GM12878 (cell line): ENCODE measurements around the gene ATP6V0A4. TPM values are rescaled to one million over a fixed set of nuclear protein-coding genes. Genes with fewer than 3 reads are reported as not detected.

Experiments used
- ATAC-seq: fragments of 200-7000 bp; cut with Tn5 transposase; 3 replicates; pipeline ENCODE4 v1.9.1; 2020; ENCODE audit warnings: mild to moderate bottlenecking, moderate library complexity
- BruUV-seq: library from RNA; stranded (reverse); fragments of 400-500 nt; replicated peaks from 2 replicates; lab custom pipeline; 2021; lab: Mats Ljungman, UMichigan
- CTCF ChIA-PET: fragments of 300-600 bp; sonication (Branson Sonifier 250); formaldehyde crosslinking; extraction: SDS; loops from one replicate; lab custom pipeline; 2021; ENCODE audit warnings: inconsistent platforms; lab: Yijun Ruan, JAX
- POLR2A ChIA-PET: fragments of 350-600 bp; formaldehyde crosslinking; extraction: SDS; loops from one replicate; lab custom pipeline; 2021; ENCODE audit warnings: inconsistent platforms; lab: Charles Lee
- RAD21 ChIA-PET: fragments of 300-600 bp; sonication (Branson Sonifier 250); formaldehyde crosslinking; loops from one replicate; lab custom pipeline; 2023; ENCODE audit warnings: antibody characterized with exemption; ENCODE audit not compliant: unreplicated experiment; lab: Charles Lee
- SMC1A ChIA-PET: fragments of 300-600 bp; sonication (Branson Sonifier 250); formaldehyde crosslinking; loops from one replicate; lab custom pipeline; 2023; ENCODE audit not compliant: unreplicated experiment, uncharacterized antibody; lab: Charles Lee
- DNase-seq: peaks from one replicate; pipeline ENCODE4 v3.0.0-alpha.2; 2011; ENCODE audit warnings: low read depth, low spot score
- FAIRE-seq: peaks from 3 replicates; lab custom pipeline; 2011; peaks lifted over from hg19 to GRCh38; lab: Jason Lieb, UNC
- H2AFZ ChIP-seq: 2 replicates; pipeline ENCODE4 v1.6.0; 2011; ENCODE audit warnings: low read depth, low read length, control low read depth; ENCODE audit not compliant: control insufficient read depth
- H3K27ac ChIP-seq: 2 replicates; pipeline ENCODE4 v1.5.1; 2011; ENCODE audit warnings: control low read depth; ENCODE audit not compliant: control insufficient read depth, insufficient read depth
- H3K27me3 ChIP-seq, 2 experiments: replicated peaks in 1 of 2; 2 replicates each; pipeline versions ENCODE4 v1.6.0 to v1.6.1; 2011; ENCODE audit warnings: low read length in 1 of 2; ENCODE audit not compliant: control insufficient read depth in 2 of 2, insufficient read depth in 2 of 2
- H3K36me3 ChIP-seq, 2 experiments: 2 replicates each; pipeline ENCODE4 v1.5.1; 2011; ENCODE audit warnings: low read length in 1 of 2; ENCODE audit not compliant: control insufficient read depth in 2 of 2, insufficient read depth in 2 of 2
- H3K4me1 ChIP-seq: 2 replicates; pipeline ENCODE4 v1.6.1; 2011; ENCODE audit warnings: mild to moderate bottlenecking, low read length, moderate library complexity, mixed read lengths; ENCODE audit not compliant: control insufficient read depth, insufficient read depth
- H3K4me2 ChIP-seq: 2 replicates; pipeline ENCODE4 v1.6.0; 2011; ENCODE audit warnings: control low read depth; ENCODE audit not compliant: control insufficient read depth, insufficient read depth
- H3K4me3 ChIP-seq: fragments of 200-600 bp; sonication (generic); 2 replicates; pipeline ENCODE4 v1.5.1; 2016
- H3K79me2 ChIP-seq: 2 replicates; pipeline ENCODE4 v1.6.0; 2011; ENCODE audit warnings: low read length; ENCODE audit not compliant: control insufficient read depth, insufficient read depth
- H3K9ac ChIP-seq: 2 replicates; pipeline ENCODE4 v1.8.0; 2011; ENCODE audit warnings: low read length, control low read depth, mixed read lengths; ENCODE audit not compliant: control insufficient read depth, insufficient read depth
- H3K9me3 ChIP-seq: replicated peaks from 3 replicates; pipeline ENCODE4 v1.5.1; 2011; ENCODE audit warnings: mild to moderate bottlenecking, low read length; ENCODE audit not compliant: control insufficient read depth, insufficient read depth
- H4K20me1 ChIP-seq: 2 replicates; pipeline ENCODE4 v1.6.0; 2011; ENCODE audit not compliant: control insufficient read depth, insufficient read depth
- BACH1 ChIP-seq: fragments of 450-650 bp; IDR thresholded peaks from 2 replicates; pipeline ENCODE4 v1.6.1; 2017; ENCODE audit warnings: mild to moderate bottlenecking, borderline replicate concordance
- BHLHE40 ChIP-seq, 2 experiments: fragments of 450-650 bp in 1 of 2; IDR thresholded peaks; 2 replicates each; pipeline ENCODE4 v1.6.1; 2011 to 2017; ENCODE audit warnings: low read depth in 2 of 2, borderline replicate concordance in 1 of 2, improper control_type of control experiment in 1 of 2, low read length in 1 of 2, mild to moderate bottlenecking in 1 of 2
- BMI1 ChIP-seq: fragments of 450-650 bp; IDR thresholded peaks from 2 replicates; pipeline ENCODE4 v1.6.1; 2016; ENCODE audit warnings: mild to moderate bottlenecking, moderate library complexity, borderline replicate concordance
- BRCA1 ChIP-seq: IDR thresholded peaks from 2 replicates; pipeline ENCODE4 v1.6.1; 2011; ENCODE audit warnings: low read depth, low read length, improper control_type of control experiment
- FOXM1 ChIP-seq: IDR thresholded peaks from 2 replicates; pipeline ENCODE4 v1.6.1; 2012; ENCODE audit warnings: low read depth, mild to moderate bottlenecking, inconsistent platforms, low read length, moderate library complexity
- MTA3 ChIP-seq: IDR thresholded peaks from 2 replicates; pipeline ENCODE4 v1.6.1; 2012; ENCODE audit warnings: low read length, inconsistent platforms, borderline replicate concordance
- RAD51 ChIP-seq: fragments of 450-650 bp; IDR thresholded peaks from 2 replicates; pipeline ENCODE4 v1.6.1; 2016; ENCODE audit warnings: moderate library complexity, mild to moderate bottlenecking, inconsistent platforms
- YY1 ChIP-seq: IDR thresholded peaks from 2 replicates; pipeline ENCODE4 v1.6.1; 2011; ENCODE audit warnings: low read depth, mild to moderate bottlenecking, low read length
- WGBS: methylation state at CpG from one replicate; pipeline ENCODE4 v1.1.6; 2016; ENCODE audit warnings: low lambda C conversion rate; ENCODE audit not compliant: insufficient replicate concordance, insufficient coverage; ENCODE audit errors: missing lambda C conversion rate; 5-methylcytosine and 5-hydroxymethylcytosine counted together
- in situ Hi-C: fragments of 300-500 bp; cut with MboI; formaldehyde crosslinking; loops from 9 replicates; pipeline ENCODE4 v1.14.3; 2018; ENCODE audit warnings: mixed read lengths
- intact Hi-C: fragments of 100-400 bp; cut with micrococcal nuclease; formaldehyde crosslinking; loops from one replicate; pipeline ENCODE4 v1.14.2; 2022; ENCODE audit not compliant: unreplicated experiment
- polyA plus RNA-seq, 11 experiments: library from polyadenylated mRNA; depleted of rRNA in 4 of 11; unstranded in 6 of 11; stranded (reverse) in 5 of 11; fragments of >200 nt; fragmentation: Nextera tagmentation in 4 of 11; fragmentation: Illumina TruSeq in 1 of 11; extraction: Ambion mirVana in 4 of 11; extraction: Trizol in 1 of 11; gene quantifications; 1 replicate in 1 of 11; 2 replicates in 10 of 11; pipeline versions ENCODE4 v1.2.1 to v1.2.3, GENCODE V29; 2011 to 2016; ENCODE audit warnings: inconsistent platforms in 2 of 11, missing spikeins in 2 of 11, low read depth in 1 of 11
- total RNA-seq, 4 experiments: library from RNA; depleted of rRNA in 3 of 4; stranded (reverse); fragments of >200 nt in 3 of 4; fragmentation: Illumina TruSeq in 1 of 4; extraction: Trizol in 1 of 4; gene quantifications; 2 replicates each; pipeline versions ENCODE4 v1.2.1 to v1.2.3, GENCODE V29; 2013 to 2021
- TF ChIP-seq, protein P1 (sequence below): fragments of 450-650 bp; IDR thresholded peaks from 2 replicates; pipeline ENCODE4 v1.6.1; 2016; ENCODE audit warnings: mild to moderate bottlenecking
- TF ChIP-seq, protein P2 (sequence below): fragments of 450-650 bp; IDR thresholded peaks from 2 replicates; pipeline ENCODE4 v1.6.1; 2017; ENCODE audit warnings: mild to moderate bottlenecking
- TF ChIP-seq, protein P3 (sequence below): IDR thresholded peaks from 2 replicates; pipeline ENCODE4 v1.6.1; 2012; ENCODE audit warnings: improper control_type of control experiment, low read depth, low read length; ENCODE audit not compliant: insufficient replicate concordance

Gene ATP6V0A4
- total and polyA plus RNA-seq, 10 of the 15 experiments (the other 5 are each of a cell fraction or from before 2014, with no cell fraction given) = not detected

DNA sequence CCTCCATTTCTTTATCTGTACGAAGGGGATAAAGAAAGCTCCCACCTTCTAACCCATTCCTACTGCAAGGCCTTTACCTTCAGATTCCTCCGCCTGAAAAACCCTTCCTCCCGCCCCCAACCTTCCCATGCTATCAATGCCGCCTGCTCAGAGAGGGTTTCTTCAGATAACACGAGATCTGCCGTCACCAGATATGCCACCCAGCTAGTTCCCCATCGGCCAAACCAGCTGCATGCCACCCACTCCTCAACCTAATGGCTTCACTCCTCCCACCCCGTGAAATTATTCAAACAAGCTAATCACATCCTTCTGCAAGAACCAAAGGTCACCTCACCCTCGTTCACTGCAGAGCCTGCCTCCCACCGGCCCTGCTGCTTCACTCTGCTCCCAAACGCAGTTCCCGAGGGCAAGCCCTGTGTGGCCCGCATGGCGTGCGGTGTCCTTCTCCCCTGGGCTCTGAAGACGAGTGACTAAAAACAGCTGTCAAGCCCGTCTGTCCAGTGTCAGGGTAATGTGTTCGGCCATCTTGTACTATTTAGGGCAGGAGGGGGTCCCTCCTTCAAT is 47.0 kb downstream of the ATP6V0A4 start:
- FAIRE-seq (no peak), ATAC-seq (no peak), DNase-seq (no peak)
- RAD21 ChIA-PET = no interaction called here
- Histone ChIP-seq H3K4me1 (no peaks in the 10 kb centered on the region), H3K9ac (no peak overlapping the region), H3K27me3 (no peaks in the 10 kb centered on the region; a peak in 1 of 4 replicates), H3K4me2 (no peak overlapping the region), H3K79me2 (no peaks in the 10 kb centered on the region), H4K20me1 (no peaks in the 10 kb centered on the region), H3K36me3 (no peaks in the 10 kb centered on the region), H3K4me3 (no peak overlapping the region), H3K27ac (no peak overlapping the region), H3K9me3 (no peaks in the 10 kb centered on the region; the same call in 2 of the 3 replicates), H2AFZ (no peak overlapping the region)
- SMC1A ChIA-PET = no interaction called here
- intact Hi-C loops (loop anchor here (5.0 kb wide), 1 partner anchor 116 kb away; no protein-coding TSS in a partner anchor), in situ Hi-C loops (no loop called here)
- no peak for TF ChIP-seq YY1
- no peak for TF ChIP-seq FOXM1
- TF ChIP-seq BACH1 = no peak
- TF ChIP-seq BMI1 = no peak
- no peak for TF ChIP-seq BHLHE40 (IDR thresholded peaks at IDR 0.05; ENCODE audit: borderline replicate concordance in 1 of 2, low read depth in 2 of 2, low read length in 1 of 2)
- TF ChIP-seq, protein P1, sequence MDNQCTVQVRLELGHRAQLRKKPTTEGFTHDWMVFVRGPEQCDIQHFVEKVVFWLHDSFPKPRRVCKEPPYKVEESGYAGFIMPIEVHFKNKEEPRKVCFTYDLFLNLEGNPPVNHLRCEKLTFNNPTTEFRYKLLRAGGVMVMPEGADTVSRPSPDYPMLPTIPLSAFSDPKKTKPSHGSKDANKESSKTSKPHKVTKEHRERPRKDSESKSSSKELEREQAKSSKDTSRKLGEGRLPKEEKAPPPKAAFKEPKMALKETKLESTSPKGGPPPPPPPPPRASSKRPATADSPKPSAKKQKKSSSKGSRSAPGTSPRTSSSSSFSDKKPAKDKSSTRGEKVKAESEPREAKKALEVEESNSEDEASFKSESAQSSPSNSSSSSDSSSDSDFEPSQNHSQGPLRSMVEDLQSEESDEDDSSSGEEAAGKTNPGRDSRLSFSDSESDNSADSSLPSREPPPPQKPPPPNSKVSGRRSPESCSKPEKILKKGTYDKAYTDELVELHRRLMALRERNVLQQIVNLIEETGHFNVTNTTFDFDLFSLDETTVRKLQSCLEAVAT = no peak
- TF ChIP-seq, protein P2, sequence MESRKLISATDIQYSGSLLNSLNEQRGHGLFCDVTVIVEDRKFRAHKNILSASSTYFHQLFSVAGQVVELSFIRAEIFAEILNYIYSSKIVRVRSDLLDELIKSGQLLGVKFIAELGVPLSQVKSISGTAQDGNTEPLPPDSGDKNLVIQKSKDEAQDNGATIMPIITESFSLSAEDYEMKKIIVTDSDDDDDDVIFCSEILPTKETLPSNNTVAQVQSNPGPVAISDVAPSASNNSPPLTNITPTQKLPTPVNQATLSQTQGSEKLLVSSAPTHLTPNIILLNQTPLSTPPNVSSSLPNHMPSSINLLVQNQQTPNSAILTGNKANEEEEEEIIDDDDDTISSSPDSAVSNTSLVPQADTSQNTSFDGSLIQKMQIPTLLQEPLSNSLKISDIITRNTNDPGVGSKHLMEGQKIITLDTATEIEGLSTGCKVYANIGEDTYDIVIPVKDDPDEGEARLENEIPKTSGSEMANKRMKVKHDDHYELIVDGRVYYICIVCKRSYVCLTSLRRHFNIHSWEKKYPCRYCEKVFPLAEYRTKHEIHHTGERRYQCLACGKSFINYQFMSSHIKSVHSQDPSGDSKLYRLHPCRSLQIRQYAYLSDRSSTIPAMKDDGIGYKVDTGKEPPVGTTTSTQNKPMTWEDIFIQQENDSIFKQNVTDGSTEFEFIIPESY = no peak
- no peak for TF ChIP-seq BRCA1
- TF ChIP-seq RAD51 = no peak
- no peak for TF ChIP-seq MTA3
- TF ChIP-seq, protein P3, sequence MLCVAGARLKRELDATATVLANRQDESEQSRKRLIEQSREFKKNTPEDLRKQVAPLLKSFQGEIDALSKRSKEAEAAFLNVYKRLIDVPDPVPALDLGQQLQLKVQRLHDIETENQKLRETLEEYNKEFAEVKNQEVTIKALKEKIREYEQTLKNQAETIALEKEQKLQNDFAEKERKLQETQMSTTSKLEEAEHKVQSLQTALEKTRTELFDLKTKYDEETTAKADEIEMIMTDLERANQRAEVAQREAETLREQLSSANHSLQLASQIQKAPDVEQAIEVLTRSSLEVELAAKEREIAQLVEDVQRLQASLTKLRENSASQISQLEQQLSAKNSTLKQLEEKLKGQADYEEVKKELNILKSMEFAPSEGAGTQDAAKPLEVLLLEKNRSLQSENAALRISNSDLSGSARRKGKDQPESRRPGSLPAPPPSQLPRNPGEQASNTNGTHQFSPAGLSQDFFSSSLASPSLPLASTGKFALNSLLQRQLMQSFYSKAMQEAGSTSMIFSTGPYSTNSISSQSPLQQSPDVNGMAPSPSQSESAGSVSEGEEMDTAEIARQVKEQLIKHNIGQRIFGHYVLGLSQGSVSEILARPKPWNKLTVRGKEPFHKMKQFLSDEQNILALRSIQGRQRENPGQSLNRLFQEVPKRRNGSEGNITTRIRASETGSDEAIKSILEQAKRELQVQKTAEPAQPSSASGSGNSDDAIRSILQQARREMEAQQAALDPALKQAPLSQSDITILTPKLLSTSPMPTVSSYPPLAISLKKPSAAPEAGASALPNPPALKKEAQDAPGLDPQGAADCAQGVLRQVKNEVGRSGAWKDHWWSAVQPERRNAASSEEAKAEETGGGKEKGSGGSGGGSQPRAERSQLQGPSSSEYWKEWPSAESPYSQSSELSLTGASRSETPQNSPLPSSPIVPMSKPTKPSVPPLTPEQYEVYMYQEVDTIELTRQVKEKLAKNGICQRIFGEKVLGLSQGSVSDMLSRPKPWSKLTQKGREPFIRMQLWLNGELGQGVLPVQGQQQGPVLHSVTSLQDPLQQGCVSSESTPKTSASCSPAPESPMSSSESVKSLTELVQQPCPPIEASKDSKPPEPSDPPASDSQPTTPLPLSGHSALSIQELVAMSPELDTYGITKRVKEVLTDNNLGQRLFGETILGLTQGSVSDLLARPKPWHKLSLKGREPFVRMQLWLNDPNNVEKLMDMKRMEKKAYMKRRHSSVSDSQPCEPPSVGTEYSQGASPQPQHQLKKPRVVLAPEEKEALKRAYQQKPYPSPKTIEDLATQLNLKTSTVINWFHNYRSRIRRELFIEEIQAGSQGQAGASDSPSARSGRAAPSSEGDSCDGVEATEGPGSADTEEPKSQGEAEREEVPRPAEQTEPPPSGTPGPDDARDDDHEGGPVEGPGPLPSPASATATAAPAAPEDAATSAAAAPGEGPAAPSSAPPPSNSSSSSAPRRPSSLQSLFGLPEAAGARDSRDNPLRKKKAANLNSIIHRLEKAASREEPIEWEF = no peak
- no TSS peak for BruUV-seq
- CTCF ChIA-PET = interaction anchor here (1.6 kb wide), 1 partner anchor 12 kb away, joined by 4 read pairs; no protein-coding TSS in a partner anchor
- POLR2A ChIA-PET = interaction anchor here (0.6 kb wide), 1 partner anchor 18 kb away, joined by 4 read pairs; no protein-coding TSS in a partner anchor
- 65% methylated on average over 18 of the region's 18 CpGs for WGBS
